ENCODE measurements around the gene RGS5.

The RGS5 gene

DNA sequence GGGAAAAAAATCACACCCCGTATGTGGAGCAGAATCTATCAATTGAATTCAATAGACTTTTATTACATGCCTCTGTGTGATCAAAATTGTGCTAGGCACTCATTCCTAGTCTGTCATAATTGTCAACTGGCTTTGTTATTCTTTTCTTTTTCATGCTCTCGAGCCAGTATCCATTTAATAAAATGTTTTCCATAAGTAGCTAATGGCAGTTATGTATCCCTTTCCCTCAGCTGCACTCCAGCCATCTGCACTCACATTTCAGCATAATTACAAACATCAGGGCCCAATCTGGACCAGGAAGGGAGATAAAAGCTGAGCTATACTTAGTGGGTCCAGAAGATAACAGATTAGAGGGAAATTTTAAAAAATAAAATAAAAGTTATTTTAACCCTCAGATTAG lies 15.9 kb downstream of the RGS5 start:
- in situ Hi-C loops (cut with HindIII; ENCODE audit: low sequenced_read_pairs) = no loop called here

DNA sequence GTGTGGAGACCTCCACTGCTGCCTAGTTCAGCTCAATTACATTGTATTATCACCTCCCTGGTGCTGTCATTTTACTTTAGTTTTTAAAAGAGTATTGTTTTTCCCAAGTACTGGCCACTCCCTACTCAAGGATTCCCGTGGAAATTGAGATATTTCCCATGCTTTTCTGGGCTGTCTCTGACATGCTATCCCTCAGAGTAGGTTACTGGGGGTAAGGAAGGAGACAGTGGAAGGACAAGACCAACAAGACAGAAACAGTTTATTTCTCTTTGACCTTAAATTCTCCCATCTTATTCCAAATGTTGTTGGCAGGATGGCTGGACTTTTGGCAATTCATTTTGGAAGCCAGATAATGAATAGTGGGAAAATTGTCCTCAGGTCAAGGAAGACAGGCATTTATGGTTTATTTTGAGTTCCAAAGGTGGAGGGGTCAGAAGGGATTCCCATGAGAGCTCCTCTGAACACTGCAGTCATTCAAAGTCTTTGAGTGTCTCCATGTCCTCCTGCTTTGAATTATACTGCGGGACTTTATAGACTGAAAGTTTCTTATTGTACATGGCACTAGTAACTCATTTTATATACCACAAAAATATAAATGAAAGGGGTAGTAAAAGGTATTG lies 20.3 kb downstream of the RGS5 start:
- in situ Hi-C loops (cut with HindIII; ENCODE audit: low sequenced_read_pairs) = no loop called here

DNA sequence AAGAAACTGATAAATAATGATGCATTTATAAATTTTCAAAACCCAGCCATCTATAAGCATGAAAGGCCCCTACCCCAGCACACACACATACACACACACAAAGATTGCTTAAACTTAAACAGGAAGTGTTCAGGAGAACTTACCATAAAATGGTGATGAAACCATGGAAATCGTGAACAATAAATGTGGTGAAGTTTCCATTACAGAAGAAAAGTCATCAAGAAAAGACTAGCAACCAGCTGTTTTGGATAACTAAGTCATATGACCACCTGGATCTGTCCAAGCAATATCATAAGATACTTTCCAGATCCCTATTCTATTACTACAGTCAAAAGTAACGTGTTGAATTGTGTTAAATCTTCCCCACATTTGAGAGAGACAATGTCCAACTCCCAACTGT lies 24.1 kb downstream of the RGS5 start:
- in situ Hi-C loops (cut with HindIII; ENCODE audit: low sequenced_read_pairs) = loop anchor here (5.0 kb wide), 3 partner anchors 106 to 341 kb away; no protein-coding TSS in a partner anchor

DNA sequence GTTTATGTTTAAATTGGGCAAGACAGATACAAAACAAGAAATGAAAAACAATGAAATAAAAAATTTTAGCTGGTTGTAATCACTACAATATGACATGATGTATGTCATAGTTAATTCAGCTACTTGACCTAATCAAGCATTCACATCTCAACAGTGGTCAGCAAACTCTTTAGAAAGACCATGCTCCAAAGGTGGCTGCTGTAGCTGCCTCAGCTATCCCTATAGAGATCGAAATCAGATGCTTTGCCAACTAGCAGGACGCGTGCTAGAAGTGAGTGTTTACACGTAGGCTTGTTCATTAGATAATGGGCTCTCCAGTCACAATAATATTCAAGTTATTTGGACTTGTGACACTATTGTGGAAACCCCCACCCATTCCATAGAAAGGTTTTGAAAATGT lies 25.9 kb downstream of the RGS5 start:
- in situ Hi-C loops (cut with HindIII; ENCODE audit: low sequenced_read_pairs) = loop anchor here (5.0 kb wide), 3 partner anchors 104 to 339 kb away; no protein-coding TSS in a partner anchor

DNA sequence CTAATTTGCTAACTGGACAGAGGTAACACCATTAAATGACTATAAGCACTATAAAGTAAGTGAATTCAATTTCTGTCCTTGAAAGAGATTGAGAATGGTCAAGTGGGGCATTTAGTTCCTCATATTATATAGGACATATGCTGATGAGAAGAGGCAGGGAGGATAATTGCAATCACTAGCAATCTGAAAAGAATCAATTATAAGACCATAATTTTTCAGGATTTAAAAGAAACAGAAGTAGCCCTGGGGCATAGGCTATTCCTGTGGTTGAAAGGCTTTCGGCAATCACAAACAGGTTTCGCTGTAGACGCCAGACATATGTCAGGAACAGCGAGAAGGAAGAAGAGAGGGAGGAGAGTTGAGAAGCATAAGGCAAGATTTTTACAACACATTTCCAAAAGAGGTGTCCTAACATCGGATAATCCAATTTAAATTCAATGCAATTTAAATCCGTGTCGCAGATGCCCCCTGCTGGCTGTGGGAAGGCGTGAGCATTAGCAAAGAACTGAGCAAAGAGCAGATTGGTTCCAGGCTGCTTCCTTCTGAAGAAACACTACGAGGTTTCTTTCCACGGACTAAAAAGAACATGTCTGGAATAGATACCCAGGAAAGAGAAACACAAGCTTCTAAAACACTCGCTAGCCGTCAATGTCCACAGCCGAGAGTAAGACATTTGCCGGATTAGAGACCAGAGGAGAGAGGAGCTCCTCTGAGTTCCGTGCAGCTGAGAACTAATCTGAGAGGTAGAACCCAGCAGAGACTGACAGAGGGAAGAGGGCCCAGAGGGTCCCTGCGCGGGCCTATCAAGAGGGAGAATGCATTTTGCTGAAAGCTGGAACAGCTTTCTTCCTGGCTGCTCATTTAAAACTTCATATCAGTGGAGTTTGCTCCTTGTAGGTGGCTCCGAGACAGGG lies 27.9 kb downstream of the RGS5 start:
- in situ Hi-C loops (cut with HindIII; ENCODE audit: low sequenced_read_pairs) = loop anchor here (5.0 kb wide), 3 partner anchors 102 to 337 kb away; no protein-coding TSS in a partner anchor

DNA sequence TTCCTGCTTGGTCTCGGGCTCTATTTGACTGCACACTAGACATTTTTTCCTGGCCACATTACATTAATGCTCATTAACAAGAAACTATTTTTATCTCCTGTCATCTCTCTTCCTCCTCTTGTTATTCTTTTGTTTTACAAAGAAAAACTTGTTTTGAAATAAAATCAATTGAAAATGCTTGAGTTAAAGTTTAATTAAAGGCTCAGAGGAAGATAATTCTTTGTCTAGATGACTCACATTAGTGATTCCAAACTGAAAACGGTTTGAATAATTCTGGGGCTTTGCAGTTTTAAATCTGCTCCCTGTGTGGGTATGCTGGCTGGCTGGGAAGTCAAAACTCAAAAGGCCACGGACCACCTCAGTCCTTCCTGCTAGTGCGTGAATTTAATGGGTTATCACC lies 29.6 kb downstream of the RGS5 start:
- in situ Hi-C loops (cut with HindIII; ENCODE audit: low sequenced_read_pairs) = no loop called here

DNA sequence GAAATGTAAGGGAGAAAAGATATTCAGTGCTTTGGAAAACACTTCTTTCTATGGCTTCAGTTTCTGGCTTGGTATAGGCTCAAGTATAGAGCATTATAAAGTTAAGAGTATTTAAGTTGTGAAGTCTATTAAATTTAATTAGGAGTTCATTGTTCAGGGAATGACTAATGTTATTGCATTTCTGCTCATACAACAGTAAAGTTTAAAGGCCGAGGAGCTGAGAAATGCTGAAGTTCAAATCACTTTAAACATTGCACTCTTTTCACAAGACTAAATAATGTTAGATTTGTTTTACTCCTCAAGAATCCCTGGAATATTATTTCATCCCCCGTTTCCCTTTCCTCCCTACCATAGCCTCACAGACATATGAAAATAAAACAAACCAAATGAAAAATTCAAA lies 30.1 kb downstream of the RGS5 start:
- in situ Hi-C loops (cut with HindIII; ENCODE audit: low sequenced_read_pairs) = no loop called here

DNA sequence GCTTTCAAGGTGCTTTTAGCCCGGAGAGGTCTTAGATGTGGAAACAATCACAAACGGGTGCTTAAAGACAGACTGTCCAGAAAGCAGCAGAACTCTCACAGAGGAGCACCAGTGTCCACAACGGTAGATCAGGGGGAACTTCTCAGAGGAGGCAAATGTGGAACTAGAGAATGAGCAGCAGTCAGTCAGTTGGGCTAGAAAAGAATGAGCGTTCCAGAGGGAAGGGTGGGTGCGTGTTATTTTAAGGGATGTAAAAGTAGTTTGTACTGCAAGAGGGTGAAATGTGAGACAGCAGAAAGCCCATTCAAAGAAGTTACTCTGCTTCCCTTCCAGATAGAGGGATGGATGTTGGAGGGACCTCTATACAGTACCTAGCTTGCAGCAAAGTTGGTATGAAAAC lies 30.9 kb downstream of the RGS5 start:
- in situ Hi-C loops (cut with HindIII; ENCODE audit: low sequenced_read_pairs) = no loop called here

DNA sequence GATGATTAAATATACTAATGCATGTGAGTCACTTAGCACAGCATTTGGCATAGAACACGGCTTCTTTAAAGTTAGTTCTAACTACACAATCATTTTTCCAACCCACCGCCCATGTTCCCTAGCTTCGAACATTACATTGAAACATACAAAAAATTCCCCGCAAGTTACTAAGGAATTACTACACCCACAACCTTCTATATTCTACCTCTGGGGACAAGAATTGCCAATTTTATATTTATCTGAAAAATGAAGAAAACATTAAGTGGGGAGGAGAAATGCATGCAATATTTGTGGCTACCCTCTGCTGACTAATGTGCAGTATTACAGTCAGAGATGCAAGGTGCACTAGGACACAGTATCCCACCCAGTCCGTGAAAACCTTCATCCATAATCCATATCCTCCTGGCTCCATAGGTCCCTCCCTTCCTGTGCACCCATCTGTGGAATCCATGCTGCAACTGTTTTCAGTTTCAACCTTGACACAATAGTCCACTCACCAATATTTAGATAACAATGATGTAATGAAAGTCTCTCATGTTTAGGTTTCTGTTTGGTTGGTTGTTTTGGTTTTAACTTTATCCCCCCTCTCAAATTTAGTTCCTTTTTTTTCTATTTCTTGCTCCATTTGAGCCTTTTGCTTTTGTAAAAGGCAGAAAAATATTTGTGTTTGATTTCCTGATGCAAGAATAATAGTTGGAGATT lies 31.6 kb downstream of the RGS5 start:
- in situ Hi-C loops (cut with HindIII; ENCODE audit: low sequenced_read_pairs) = no loop called here

DNA sequence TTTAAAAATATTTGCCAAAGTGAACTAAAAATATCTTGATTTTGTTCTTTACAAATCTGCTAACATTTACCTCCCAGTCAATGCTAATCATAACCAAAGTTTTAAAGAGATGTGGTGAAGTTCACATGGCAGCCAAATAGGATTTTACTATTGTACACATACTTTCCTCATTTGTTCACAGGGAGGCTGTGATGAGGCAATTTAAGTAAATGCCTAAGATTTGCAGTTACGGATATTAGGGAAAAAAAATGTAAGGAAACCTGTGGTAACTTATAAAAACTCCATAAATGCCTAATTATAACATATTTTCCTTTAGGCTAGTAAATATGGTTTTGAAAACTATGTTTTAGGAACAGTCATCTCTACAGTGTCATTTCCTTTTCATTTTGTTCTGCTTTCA lies 32.4 kb downstream of the RGS5 start:
- in situ Hi-C loops (cut with HindIII; ENCODE audit: low sequenced_read_pairs) = no loop called here

DNA sequence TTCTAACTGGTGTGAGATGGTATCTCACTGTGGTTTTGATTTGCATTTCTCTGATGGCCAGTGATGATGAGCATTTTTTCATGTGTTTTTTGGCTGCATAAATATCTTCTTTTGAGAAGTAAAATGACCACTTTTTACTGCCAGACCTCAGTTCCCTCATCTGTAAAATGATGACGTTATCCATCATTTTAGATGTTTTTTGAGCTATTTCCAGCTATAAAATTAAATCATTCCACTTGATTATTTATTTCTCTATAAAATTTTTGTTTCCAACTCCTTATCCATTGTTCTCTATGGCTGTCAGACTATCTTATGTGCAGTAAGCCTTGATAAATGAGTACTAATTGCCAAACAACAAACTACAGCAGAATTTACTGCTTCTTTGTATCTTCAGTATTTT lies 33.2 kb downstream of the RGS5 start:
- in situ Hi-C loops (cut with HindIII; ENCODE audit: low sequenced_read_pairs) = no loop called here

DNA sequence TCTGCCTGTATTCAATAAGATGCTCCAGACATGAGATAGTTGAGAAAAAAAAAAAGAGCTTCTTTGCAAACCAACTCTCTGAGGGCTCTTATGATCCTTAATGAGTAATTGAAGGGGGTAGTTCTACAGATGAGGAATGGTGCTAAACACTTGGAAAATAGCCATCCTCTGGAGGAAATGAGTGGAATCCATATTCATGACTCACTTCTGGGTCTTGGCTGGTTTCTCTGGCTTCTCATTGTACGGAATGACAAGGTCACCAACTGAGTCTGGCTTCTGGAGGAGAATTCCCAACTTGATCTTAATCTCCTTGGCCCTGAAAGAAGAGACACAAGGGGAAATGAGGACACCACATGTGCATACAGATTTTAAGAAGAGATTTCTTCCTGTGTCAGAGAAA lies 34.7 kb downstream of the RGS5 start:
- in situ Hi-C loops (cut with HindIII; ENCODE audit: low sequenced_read_pairs) = no loop called here

DNA sequence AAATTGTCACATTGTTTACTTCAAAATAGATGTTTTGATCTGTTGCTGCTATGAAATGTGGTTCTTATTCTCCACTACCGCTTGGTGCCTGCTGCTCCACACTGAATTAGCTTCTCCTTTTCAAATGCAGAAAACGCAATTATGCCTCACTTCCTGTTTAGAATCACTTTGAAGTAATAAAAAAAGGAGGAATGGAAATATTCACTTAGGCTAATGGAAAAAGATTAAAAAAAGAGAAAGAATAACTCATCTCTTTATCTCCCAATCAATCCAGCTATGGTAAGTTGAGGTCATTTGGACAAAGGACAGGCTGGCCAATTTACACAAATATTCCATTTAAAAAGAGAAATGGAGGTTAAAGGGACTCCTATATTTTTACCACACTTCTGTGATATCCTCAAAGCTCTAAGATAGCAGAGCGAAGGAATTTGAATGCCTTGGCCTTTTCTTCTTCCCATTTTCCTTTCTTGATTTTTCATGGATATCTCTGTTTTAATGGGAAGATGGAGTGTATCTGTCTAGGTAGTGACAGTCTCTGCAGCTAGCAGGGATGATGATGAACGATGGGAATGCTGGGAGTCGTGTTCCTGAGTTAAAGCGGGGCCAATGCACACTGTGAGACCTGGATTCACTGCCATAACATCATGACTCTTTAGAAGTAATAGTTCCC lies 35.7 kb downstream of the RGS5 start:
- in situ Hi-C loops (cut with HindIII; ENCODE audit: low sequenced_read_pairs) = no loop called here

DNA sequence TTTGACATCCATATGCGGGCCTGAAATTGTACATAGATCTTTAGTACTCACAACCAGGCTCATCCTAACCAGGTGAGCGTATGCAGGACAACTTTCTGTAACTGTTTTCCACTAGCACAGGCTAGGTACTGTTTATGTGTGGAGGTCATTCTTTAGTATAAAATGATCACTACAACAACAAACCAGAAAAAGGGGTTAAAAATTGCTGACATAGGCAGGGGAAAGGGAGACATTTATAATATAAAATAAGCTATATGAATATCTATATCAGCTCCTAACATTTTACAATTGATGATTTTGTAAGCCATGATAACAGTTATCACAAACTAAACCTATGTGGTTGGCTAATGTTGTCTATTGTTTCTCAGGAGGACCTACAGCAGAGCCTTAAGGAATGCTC lies 37.6 kb downstream of the RGS5 start:
- in situ Hi-C loops (cut with HindIII; ENCODE audit: low sequenced_read_pairs) = no loop called here

DNA sequence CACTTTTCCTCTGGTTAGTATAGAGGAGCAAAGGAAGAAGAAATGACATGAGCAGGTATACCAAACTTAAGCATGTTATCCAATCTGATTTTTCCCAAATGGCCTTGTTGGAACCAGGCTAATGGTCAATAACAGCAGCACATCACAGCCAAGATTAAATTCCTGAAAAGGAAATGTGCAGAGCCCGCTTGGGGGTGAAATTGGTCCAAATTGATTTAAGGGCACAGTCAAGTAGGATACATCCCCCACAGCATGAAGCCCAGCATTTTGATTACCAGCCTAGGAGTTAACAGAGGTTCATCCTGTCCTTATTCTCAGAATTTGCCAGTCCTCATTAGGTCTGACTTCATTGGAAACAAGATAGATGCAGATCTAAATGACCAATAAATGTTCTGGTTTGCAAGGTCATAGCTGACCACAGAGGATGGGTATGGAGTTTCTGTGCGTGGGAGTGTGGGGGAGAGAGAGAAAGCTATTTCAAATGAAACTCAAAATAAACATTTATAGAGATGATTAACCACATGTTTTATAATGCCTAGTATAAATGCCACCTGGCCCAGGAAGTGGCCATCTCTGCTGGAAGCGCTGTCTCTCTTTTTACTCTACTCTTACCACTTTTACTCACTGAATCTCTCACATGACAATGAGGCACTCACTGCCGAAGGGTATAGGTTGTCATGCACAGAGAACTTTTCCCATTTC lies 38.7 kb downstream of the RGS5 start:
- in situ Hi-C loops (cut with HindIII; ENCODE audit: low sequenced_read_pairs) = no loop called here

DNA sequence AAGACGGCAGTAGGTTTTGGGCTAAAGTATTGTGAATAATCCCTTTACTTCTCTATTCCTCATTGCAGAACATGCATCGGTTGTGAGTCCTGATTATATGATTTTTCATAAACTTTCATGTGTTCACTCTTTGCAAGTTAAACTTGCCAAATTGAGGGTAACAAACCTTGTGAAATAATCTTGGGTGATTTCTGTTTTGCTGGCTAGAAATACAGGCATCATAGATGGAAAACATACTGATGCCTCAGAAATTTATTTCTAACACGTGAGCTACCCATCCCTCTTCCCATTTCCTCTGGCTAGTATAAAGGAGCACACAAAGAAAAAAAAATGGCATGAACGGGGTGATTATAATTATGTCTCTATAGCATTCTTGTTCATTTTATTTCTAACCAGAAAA lies 39.6 kb downstream of the RGS5 start:
- in situ Hi-C loops (cut with HindIII; ENCODE audit: low sequenced_read_pairs) = no loop called here

DNA sequence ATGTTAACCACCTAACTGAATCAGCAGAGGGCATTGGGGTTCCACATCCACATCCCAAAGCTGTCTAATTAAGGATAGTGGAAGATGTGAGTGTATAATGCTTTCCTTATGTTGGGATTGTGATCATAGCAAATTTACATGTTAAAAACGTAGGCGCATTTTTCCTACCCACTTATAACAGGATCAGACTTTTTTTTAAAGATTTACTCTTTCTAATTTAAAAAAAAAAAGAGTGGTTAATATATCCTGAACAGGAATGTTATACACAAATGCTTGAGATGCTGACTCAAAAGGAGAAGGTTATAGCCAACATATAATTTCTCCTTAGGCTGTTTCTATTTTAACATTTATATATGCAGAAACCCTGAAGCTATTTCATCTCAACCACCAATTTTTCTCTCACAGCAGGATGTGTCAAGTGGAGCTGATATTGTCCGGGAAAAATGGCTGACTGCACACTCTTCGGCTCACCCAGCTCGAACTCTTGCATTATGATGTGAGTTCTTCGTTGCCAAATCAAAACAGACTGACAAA lies 40.3 kb downstream of the RGS5 start:
- in situ Hi-C loops (cut with HindIII; ENCODE audit: low sequenced_read_pairs) = no loop called here

DNA sequence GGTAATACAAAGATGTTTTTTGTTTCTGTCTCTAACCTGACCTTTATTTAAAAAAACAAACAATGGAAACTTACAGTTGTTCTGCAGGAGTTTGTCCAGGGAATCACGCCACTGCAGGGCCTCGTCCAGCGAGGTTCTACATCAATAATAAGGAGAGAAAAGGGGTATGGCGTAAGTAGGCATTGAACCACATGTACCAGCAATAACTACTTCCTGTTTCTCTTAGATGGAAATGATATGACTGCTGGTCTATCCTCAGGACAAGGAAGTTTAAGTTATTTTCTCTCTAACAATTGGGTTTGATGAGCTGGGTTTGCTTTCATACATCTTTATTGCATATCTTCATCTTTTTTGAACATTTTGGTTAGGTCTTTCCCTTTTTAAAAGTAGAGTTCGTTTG lies 40.9 kb downstream of the RGS5 start:
- in situ Hi-C loops (cut with HindIII; ENCODE audit: low sequenced_read_pairs) = no loop called here

DNA sequence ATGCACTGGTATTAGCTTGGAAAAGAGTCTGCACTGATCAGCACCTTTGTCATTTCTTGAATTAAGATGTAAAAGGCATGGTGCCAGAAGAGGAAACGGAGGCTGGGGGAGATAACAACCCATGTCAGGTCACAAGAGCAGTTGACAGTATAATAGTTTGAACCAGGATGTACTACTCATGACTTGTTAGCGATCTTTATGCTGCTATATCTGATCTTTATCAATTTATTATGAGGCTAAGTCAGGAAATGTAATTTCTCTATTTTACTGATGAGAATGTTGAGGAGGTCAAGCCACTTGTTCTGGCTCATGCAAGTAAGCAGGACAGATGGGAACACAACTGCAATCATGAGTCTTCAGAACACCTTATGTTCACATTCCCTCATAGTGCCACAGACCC lies 41.4 kb downstream of the RGS5 start:
- in situ Hi-C loops (cut with HindIII; ENCODE audit: low sequenced_read_pairs) = no loop called here

DNA sequence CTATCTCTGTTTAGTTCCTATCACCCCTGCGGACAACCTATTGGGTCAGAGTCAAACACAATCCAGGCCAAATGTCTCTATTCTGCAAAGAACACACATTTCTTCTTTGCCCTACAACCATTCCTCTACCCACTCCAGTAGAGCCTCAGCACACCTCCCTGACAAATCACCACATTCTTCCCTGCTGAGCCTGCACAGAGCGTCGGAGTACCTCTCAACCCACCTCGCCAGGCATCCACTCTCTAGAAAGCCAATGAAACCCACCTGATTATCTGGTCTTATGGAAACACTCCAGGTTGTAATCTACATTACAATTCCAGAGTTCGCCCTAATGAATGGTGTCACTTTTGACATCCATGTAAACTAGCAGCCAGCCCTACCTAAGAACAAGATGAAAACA lies 47.1 kb downstream of the RGS5 start:
- in situ Hi-C loops (cut with HindIII; ENCODE audit: low sequenced_read_pairs) = no loop called here

All from endothelial cell of hepatic sinusoid (primary cell).